Measurements from ENCODE around the gene PLA2G4E.

The PLA2G4E gene

DNA sequence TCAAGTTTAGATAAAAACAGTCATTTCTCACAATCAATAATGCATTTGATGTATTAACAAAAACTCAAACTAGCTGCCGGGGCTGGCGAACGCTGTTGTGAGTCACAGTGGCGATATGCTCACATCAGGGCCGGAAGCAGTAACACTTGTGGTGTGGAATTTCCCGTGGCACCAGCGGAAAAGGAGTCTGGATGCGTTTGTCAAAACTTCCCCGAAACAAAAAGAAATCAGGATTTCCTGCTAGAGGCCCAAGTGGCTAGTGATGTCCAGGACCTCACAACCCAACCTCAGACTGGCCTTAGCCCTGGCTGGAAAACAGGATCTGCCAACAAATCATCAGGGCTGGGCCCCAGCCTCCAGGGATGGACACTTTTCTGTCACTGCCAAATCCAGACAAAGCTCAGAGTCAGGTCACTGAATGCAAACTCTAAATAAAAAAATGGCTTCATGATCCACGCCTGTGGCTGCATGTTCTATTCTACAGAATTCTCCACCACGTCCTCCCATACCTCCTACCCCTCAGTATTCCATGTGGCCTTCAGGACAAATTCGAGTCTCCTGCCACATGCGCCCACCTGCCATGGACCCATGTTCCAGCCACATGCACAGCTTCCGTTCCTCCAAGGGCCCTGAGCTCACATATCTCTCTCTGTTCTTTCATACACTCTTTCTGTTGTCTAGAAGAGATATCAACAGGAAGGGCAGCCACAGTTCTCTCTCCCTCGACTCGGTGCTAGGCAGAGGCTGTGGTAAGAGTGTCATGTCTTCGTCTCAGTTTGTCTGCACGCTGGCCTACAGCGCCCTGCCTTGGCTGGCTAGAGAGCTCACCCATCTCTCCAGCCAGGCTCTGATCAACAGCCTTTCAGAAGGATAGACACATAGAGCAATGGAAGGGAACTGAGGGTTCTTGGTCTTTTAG lies 83.9 kb downstream of the PLA2G4E start:
- DNase-seq (ENCODE audit: low read depth in 2 of 2, low spot score in 1 of 2) = peak; percentile 40 to 53

DNA sequence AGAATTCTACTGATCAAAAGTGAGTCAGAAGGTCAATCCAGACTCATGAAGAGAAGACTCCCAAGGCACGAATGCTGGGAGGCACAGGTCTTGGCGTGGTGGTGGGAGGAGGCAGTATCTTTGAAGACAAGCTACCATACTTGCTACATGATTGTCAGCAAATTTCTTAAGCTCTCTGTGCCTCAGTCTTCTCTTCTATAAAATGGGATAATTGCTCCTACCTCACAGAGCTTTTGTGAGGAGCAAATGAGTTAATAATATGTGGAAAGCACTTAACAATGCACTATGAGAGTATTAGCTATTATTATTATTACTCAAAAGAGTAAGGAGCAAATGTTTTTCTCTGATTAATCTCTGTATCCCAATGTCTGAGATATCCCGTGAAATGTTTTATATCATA lies 84.7 kb downstream of the PLA2G4E start:
- no peak for DNase-seq (ENCODE audit: low read depth in 2 of 2, low spot score in 1 of 2)

DNA sequence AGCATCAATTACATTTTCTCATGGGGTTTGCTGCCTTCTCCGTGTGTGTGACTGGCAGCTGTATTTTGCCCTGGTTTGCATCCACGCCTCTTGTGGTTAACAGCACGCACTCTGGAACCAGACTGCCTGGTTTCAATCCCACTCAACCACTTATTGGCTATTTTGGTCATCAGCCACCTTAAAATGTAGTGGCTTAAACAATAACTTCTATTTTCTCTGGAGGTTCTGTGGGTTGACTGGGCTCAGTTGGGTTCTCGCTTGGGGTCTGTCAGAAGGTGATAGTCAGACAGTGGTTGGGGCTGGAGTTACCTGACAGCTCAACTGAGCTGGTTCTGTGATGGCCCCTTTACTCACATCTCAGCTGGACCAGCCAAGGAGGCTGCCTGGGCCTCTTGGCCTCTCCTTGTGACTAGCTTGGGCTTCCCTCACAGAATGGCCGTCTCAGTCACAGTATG lies 85.2 kb downstream of the PLA2G4E start:
- DNase-seq (ENCODE audit: low read depth in 2 of 2, low spot score in 1 of 2) = no peak

GRCh38 chr15:41934843-41935242 lies 86.0 kb downstream of the PLA2G4E start:
- DNase-seq (ENCODE audit: low read depth in 2 of 2, low spot score in 1 of 2) = peak; percentile 43 to 45

DNA sequence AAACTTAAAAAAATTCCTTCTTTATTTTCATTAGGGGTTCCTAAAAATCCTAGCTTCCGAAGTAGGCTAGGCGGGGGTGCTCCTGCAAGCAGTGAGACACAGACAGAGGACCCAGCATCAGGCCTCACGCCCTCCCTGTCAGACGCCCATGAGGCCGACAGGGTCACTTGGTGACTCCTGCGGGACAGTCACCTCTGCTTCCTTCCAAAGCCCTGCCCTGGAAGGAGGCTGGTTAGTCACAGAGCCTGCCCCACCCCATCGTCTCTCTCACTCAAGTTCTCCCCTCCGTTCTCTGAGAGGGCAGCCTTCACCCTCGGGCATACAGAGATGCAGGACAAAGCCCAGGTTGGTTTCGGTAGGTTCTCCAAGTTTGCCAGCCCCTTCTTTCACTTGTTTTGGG lies 87.1 kb downstream of the PLA2G4E start:
- DNase-seq (ENCODE audit: low read depth in 2 of 2, low spot score in 1 of 2) = no peak

GRCh38 chr15:41933326-41933725 lies 87.5 kb downstream of the PLA2G4E start:
- DNase-seq (ENCODE audit: low read depth in 2 of 2, low spot score in 1 of 2) = no peak

DNA sequence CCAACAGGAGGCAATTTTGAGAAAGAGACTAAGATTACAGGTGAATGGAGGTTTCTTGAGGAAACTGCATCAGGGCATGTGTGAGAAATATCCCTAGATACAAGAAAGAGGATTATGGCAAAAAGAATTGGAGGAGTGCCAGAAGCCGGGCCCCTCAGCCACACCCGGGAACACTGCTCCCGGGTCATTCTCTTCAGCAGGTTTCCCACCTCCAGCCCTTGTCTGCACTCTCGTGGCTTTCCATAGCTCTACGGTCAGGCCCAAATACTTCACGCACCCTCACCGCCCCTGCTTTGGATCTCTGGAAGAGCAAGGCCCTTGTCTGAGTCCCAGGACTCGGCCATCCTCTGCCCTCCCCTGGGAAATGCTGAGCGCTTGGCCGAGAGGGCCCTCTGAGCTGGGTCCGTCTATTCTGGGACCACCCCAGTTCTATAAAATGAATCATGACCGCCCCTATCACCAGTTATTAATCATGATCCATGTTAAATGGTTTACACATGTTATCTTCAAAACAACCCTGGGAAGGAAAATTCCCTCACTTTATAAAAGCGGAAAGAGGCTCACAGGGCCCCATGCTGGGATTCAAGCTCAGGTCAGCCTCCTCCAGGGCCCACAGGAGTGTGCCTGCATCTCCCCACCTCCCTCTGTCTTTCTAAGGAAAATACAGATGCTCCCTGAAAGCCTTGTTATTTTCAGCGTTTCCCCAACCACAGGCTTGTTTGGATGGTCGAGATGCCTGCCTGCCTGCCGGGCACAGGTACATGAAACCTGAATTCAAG lies 88.1 kb downstream of the PLA2G4E start:
- no peak for DNase-seq (ENCODE audit: low read depth in 2 of 2, low spot score in 1 of 2)

DNA sequence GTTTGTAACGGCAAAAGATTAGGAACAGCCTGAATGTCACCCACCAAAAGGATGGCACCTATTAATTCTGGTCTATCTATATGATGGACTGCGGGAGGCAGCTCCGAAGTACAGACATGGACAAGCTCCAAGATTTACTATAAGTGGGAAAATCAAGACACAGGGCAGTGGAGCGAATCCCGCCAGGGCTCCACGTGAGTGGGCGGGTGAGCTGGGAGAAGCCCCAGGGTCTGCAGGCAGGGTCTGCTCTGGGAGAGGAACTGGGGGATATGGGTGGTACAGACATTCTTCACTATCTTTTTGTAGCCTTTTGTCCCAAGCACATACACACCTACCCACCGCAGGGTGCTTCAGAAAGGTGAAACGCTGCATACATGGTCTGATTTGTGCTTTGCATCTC lies 88.7 kb downstream of the PLA2G4E start:
- no peak for DNase-seq (ENCODE audit: low read depth in 2 of 2, low spot score in 1 of 2)

All from stimulated activated CD8-positive, alpha-beta memory T cell treated with anti-CD3 and anti-CD28 coated beads, Interleukin-4, amount 100 ng/mL, for 4 hours (primary cell).